ENCODE measurements around the gene ARHGAP42.

ARHGAP42 gene

DNA sequence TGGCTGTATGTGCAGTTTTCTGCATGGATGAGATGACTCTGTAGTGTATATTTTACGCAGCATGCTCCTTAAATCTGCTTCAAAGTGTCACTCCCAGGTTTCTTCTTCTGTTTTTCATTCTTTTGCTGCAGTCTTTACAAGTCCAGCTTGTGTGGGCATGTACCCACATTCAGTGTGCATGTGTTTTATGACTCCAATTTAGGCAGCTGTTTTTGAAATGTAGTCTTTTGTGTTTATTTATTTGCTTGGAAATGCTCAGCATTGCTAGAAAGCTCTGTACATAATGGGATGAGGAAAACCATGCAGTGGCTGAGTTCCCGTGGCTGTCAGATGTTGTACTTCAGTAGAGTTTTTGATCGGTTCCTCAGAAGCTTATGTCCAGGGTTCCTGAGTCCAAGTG lies 138.5 kb downstream of the ARHGAP42 start:
- Histone ChIP-seq H2AFZ (ENCODE audit: low read depth, low read length, severe bottlenecking) (no peak overlapping the region), H4K20me1 (ENCODE audit: low read depth, low read length) (no peaks in the 10 kb centered on the region), H3K9me3 (ENCODE audit: insufficient read depth, low read length) (no peaks in the 10 kb centered on the region), H3K27ac (ENCODE audit: low read depth, low read length) (no peak overlapping the region), H3K4me2 (ENCODE audit: low read depth, low read length, poor library complexity, severe bottlenecking) (no peak overlapping the region), H3F3A (ENCODE audit: insufficient read depth) (no peaks in the 10 kb centered on the region), H3K27me3 (ENCODE audit: low read length) (no peaks in the 10 kb centered on the region), H3K4me3 (ENCODE audit: insufficient read depth, low read length, poor library complexity, severe bottlenecking) (no peak overlapping the region), H3K9me2 (replicated peaks; ENCODE audit: insufficient read depth, low read length) (no peaks in the 10 kb centered on the region), H3K36me3 (ENCODE audit: low read length) (no peaks in the 10 kb centered on the region), H3K79me2 (ENCODE audit: insufficient read depth, low read length) (no peaks in the 10 kb centered on the region), H3K9ac (ENCODE audit: low read length) (no peak overlapping the region)
- TF ChIP-seq EZH2phosphoT487 (conservative IDR thresholded peaks at IDR 0.05; ENCODE audit: low read length), result no peak
- TF ChIP-seq, protein P1, sequence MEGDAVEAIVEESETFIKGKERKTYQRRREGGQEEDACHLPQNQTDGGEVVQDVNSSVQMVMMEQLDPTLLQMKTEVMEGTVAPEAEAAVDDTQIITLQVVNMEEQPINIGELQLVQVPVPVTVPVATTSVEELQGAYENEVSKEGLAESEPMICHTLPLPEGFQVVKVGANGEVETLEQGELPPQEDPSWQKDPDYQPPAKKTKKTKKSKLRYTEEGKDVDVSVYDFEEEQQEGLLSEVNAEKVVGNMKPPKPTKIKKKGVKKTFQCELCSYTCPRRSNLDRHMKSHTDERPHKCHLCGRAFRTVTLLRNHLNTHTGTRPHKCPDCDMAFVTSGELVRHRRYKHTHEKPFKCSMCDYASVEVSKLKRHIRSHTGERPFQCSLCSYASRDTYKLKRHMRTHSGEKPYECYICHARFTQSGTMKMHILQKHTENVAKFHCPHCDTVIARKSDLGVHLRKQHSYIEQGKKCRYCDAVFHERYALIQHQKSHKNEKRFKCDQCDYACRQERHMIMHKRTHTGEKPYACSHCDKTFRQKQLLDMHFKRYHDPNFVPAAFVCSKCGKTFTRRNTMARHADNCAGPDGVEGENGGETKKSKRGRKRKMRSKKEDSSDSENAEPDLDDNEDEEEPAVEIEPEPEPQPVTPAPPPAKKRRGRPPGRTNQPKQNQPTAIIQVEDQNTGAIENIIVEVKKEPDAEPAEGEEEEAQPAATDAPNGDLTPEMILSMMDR (IDR thresholded peaks at IDR 0.05; ENCODE audit: insufficient read depth, low read length, poor library complexity, severe bottlenecking), result no peak

DNA sequence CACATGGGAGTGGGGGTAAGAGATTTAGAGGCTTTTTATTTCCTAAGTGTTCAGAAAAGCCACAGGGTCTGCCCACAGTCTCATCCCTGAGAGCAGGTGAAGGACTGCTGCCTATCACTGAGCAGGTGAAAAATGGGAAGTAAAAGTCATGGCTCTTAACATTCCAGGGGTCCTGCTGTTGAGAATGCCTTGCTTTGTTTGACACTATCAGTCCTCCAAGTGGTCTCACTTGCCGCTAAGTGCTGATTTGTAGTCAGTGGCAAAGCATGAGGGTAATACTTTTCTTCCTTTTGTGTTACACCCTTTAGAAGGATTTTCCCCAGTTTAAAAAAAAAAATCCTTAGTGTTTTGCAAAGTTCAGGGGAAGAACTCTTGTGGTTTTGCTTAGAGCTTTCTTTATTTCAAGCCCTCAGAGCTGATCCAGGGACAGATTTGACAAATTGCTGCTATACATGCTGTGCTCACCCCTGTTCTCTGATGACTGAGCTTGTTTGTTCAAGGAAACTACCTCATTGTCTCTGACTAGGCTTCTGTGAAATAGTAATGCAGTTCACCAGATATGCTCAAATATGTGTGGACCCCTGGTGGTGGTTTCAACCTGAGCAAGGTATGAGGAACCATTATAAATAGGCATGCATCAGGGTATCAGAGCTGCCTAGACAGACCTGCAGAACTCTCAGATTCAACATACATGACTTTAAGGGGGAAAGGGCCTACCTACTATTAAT lies 141.0 kb downstream of the ARHGAP42 start:
- H3K9me3 ChIP-seq (ENCODE audit: insufficient read depth, low read length), result no peaks in the 10 kb centered on the region
- no peaks in the 10 kb centered on the region for H3K27me3 ChIP-seq (ENCODE audit: low read length)
- no peak overlapping the region for H3K9ac ChIP-seq (ENCODE audit: low read length)
- no peak overlapping the region for H2AFZ ChIP-seq (ENCODE audit: low read depth, low read length, severe bottlenecking)
- no peaks in the 10 kb centered on the region for H3K36me3 ChIP-seq (ENCODE audit: low read length)
- no peak overlapping the region for H3K4me2 ChIP-seq (ENCODE audit: low read depth, low read length, poor library complexity, severe bottlenecking)
- no peaks in the 10 kb centered on the region for H3K79me2 ChIP-seq (ENCODE audit: insufficient read depth, low read length)
- H3F3A ChIP-seq (ENCODE audit: insufficient read depth), result no peaks in the 10 kb centered on the region
- no peak overlapping the region for H3K27ac ChIP-seq (ENCODE audit: low read depth, low read length)
- H4K20me1 ChIP-seq (ENCODE audit: low read depth, low read length), result no peaks in the 10 kb centered on the region
- no peak for TF ChIP-seq EZH2phosphoT487 (conservative IDR thresholded peaks at IDR 0.05; ENCODE audit: low read length)
- TF ChIP-seq, protein P1 (IDR thresholded peaks at IDR 0.05; ENCODE audit: insufficient read depth, low read length, poor library complexity, severe bottlenecking), result no peak
- no peaks in the 10 kb centered on the region for H3K9me2 ChIP-seq (replicated peaks; ENCODE audit: insufficient read depth, low read length)
- H3K4me3 ChIP-seq (ENCODE audit: insufficient read depth, low read length, poor library complexity, severe bottlenecking), result no peak overlapping the region

DNA sequence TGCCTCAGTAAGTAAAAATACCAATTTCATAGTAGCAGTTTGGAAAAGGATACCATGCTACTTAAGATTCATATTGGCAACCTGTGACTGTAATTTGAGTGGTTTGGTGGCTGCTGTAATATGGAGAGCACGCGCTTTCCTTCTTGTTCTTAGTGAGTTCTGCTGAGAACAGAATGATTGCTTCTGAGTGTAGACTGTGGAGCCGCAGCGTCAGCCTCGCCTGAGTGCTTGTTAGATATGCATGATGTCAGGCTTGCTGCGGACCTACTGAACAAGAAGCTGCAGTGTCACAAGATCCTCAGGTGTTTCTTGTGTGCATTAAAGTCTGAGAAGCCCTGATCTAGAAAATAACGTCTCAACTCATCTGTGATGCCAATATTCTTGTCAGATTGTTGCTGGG lies 143.2 kb downstream of the ARHGAP42 start:
- H3K27me3 ChIP-seq (ENCODE audit: low read length), result no peaks in the 10 kb centered on the region
- no peaks in the 10 kb centered on the region for H4K20me1 ChIP-seq (ENCODE audit: low read depth, low read length)
- H3K9ac ChIP-seq (ENCODE audit: low read length), result no peak overlapping the region
- no peak overlapping the region for H3K27ac ChIP-seq (ENCODE audit: low read depth, low read length)
- TF ChIP-seq, protein P1 (IDR thresholded peaks at IDR 0.05; ENCODE audit: insufficient read depth, low read length, poor library complexity, severe bottlenecking), result no peak
- TF ChIP-seq EZH2phosphoT487 (conservative IDR thresholded peaks at IDR 0.05; ENCODE audit: low read length), result no peak
- H3K4me2 ChIP-seq (ENCODE audit: low read depth, low read length, poor library complexity, severe bottlenecking), result no peak overlapping the region
- H3K9me2 ChIP-seq (replicated peaks; ENCODE audit: insufficient read depth, low read length), result no peaks in the 10 kb centered on the region
- H3K9me3 ChIP-seq (ENCODE audit: insufficient read depth, low read length), result no peaks in the 10 kb centered on the region
- no peaks in the 10 kb centered on the region for H3K79me2 ChIP-seq (ENCODE audit: insufficient read depth, low read length)
- no peaks in the 10 kb centered on the region for H3K36me3 ChIP-seq (ENCODE audit: low read length)
- no peak overlapping the region for H3K4me3 ChIP-seq (ENCODE audit: insufficient read depth, low read length, poor library complexity, severe bottlenecking)
- H3F3A ChIP-seq (ENCODE audit: insufficient read depth), result no peaks in the 10 kb centered on the region
- no peak overlapping the region for H2AFZ ChIP-seq (ENCODE audit: low read depth, low read length, severe bottlenecking)

Measured in SU-DHL-6 (cell line).